Measurements from ENCODE around the gene APOO. TPM values are rescaled to one million over a fixed set of nuclear protein-coding genes. Genes with fewer than 3 reads are reported as not detected.

The APOO gene
- total RNA-seq, 4 donors from 2014 or later = 12.1 to 37.3 (median 30.8) TPM

- no peaks in the 10 kb centered on the region for H3K27me3 ChIP-seq
- ATAC-seq = no peak
- H3K4me1 ChIP-seq = no peaks in the 10 kb centered on the region
- no peak overlapping the region for H3K4me3 ChIP-seq
- no peak overlapping the region for H3K27ac ChIP-seq
- intact Hi-C loops (cut with DNase I; ENCODE audit: low total_unique reads) (no loop called here), in situ Hi-C loops (cut with MboI; ENCODE audit: low sequenced_read_pairs in 4 of 4) (no loop called here)
- H3K36me3 ChIP-seq = no peaks in the 10 kb centered on the region
- H3K9me3 ChIP-seq = no peaks in the 10 kb centered on the region
- DNase-seq = no peak
- no peak for TF ChIP-seq POLR2A (IDR thresholded peaks at IDR 0.05)
- TF ChIP-seq CTCF (IDR thresholded peaks at IDR 0.05 in 4 of 5, conservative IDR thresholded peaks at IDR 0.05 in 1 of 5) = no peak
These were observed 112.5 kb downstream of the APOO start for GRCh38 chrX:23795221-23795620.

GRCh38 chrX:23792861-23793553 is 114.7 kb downstream of the APOO start:
- TF ChIP-seq POLR2A (IDR thresholded peaks at IDR 0.05) (no peak), CTCF (IDR thresholded peaks at IDR 0.05 in 4 of 5, conservative IDR thresholded peaks at IDR 0.05 in 1 of 5) (no peak)
- H3K36me3 ChIP-seq = no peaks in the 10 kb centered on the region
- H3K4me1 ChIP-seq = no peaks in the 10 kb centered on the region
- H3K9me3 ChIP-seq = no peaks in the 10 kb centered on the region
- intact Hi-C loops (cut with DNase I; ENCODE audit: low total_unique reads) (no loop called here), in situ Hi-C loops (cut with MboI; ENCODE audit: low sequenced_read_pairs in 4 of 4) (no loop called here)
- no peak overlapping the region for H3K27ac ChIP-seq
- no peaks in the 10 kb centered on the region for H3K27me3 ChIP-seq
- ATAC-seq = peak in 1 of 2 donors; percentile 44
- DNase-seq = no peak
- no peak overlapping the region for H3K4me3 ChIP-seq

GRCh38 chrX:23790155-23790497 is 117.6 kb downstream of the APOO start:
- H3K27me3 ChIP-seq = no peaks in the 10 kb centered on the region
- H3K9me3 ChIP-seq = no peaks in the 10 kb centered on the region
- H3K4me3 ChIP-seq = no peak overlapping the region
- ATAC-seq = no peak
- intact Hi-C loops (cut with DNase I; ENCODE audit: low total_unique reads) (no loop called here), in situ Hi-C loops (cut with MboI; ENCODE audit: low sequenced_read_pairs in 4 of 4) (no loop called here)
- H3K4me1 ChIP-seq = peaks cover 0 to 8% of the 10 kb centered on the region in 2 donors
- H3K27ac ChIP-seq = no peak overlapping the region
- TF ChIP-seq POLR2A (IDR thresholded peaks at IDR 0.05) = no peak
- no peak for TF ChIP-seq CTCF (IDR thresholded peaks at IDR 0.05 in 4 of 5, conservative IDR thresholded peaks at IDR 0.05 in 1 of 5)
- no peak for DNase-seq
- H3K36me3 ChIP-seq = no peaks in the 10 kb centered on the region

- no peaks in the 10 kb centered on the region for H3K9me3 ChIP-seq
- no peaks in the 10 kb centered on the region for H3K27me3 ChIP-seq
- in situ Hi-C loops (cut with MboI; ENCODE audit: low sequenced_read_pairs in 4 of 4) = loop anchor here in 3 of 4 donors (10.0 kb wide), 2 partner anchors 115 to 265 kb away; partner anchors contain the start of genes APOO (in 3 of the 3), CXorf58 (in 3 of the 3) and EIF2S3 (in 1 of the 3)
- DNase-seq = no peak
- H3K36me3 ChIP-seq = no peaks in the 10 kb centered on the region
- no peak overlapping the region for H3K4me3 ChIP-seq
- TF ChIP-seq CTCF (IDR thresholded peaks at IDR 0.05 in 4 of 5, conservative IDR thresholded peaks at IDR 0.05 in 1 of 5) (no peak), POLR2A (IDR thresholded peaks at IDR 0.05) (no peak)
- peaks cover 0 to 13% of the 10 kb centered on the region in 2 donors for H3K4me1 ChIP-seq
- ATAC-seq = no peak
- intact Hi-C loops (cut with DNase I; ENCODE audit: low total_unique reads) = loop anchor here (10.0 kb wide), 2 partner anchors 95 to 125 kb away; partner anchors contain the start of gene PRDX4
- no peak overlapping the region for H3K27ac ChIP-seq
These were observed 118.2 kb downstream of the APOO start for GRCh38 chrX:23789386-23790154.

All from gastrocnemius medialis (tissue), 4 donors.